ENCODE results near the gene MAML1.

MAML1 gene

GRCh38 chr5:179820127-179820482, 87.5 kb downstream of the MAML1 start:
- peak overlapping the region; percentile 90 for H3K9ac ChIP-seq (ENCODE audit: low read depth, low read length)
- H2AFZ ChIP-seq (ENCODE audit: low read depth, low read length), result peak overlapping the region; percentile 80
- H3K4me3 ChIP-seq (ENCODE audit: low read depth in 1 of 2, low read length in 2 of 2), result peak overlapping the region; percentile 12 to 80; a peak in 3 of 4 replicates
- peaks cover 20% of the 10 kb centered on the region for H3K79me2 ChIP-seq (ENCODE audit: insufficient read depth, low read length)
- H3K27me3 ChIP-seq (ENCODE audit: insufficient read depth, low read length, poor library complexity), result no peaks in the 10 kb centered on the region
- DNase-seq, result no peak
- peaks cover 24% of the 10 kb centered on the region for H3K4me1 ChIP-seq (ENCODE audit: insufficient read depth, low read length)
- ATAC-seq (ENCODE audit: insufficient read depth, low read depth), result no peak
- H4K20me1 ChIP-seq (ENCODE audit: insufficient read depth, low read length), result peaks cover 11% of the 10 kb centered on the region
- TF ChIP-seq CTCF (IDR thresholded peaks at IDR 0.05; ENCODE audit: borderline replicate concordance, extremely low read depth, low read length, poor library complexity, severe bottlenecking) (no peak), EZH2 (IDR thresholded peaks at IDR 0.05; ENCODE audit: borderline replicate concordance, low read depth, low read length, severe bottlenecking) (no peak)
- no peaks in the 10 kb centered on the region for H3K9me3 ChIP-seq (ENCODE audit: insufficient read depth, low read length, severe bottlenecking)
- H3K27ac ChIP-seq (ENCODE audit: low read length), result peak overlapping the region; percentile 76
- peaks cover 24% of the 10 kb centered on the region for H3K36me3 ChIP-seq (ENCODE audit: insufficient read depth, low read length)
- peak overlapping the region; percentile 78 for H3K4me2 ChIP-seq (ENCODE audit: insufficient read depth, low read length)

- Histone ChIP-seq H4K20me1 (ENCODE audit: insufficient read depth, low read length) (peaks cover 11% of the 10 kb centered on the region), H2AFZ (ENCODE audit: low read depth, low read length) (peak within 1 kb of the TSS; percentile 80), H3K27me3 (ENCODE audit: insufficient read depth, low read length, poor library complexity) (no peaks in the 10 kb centered on the region), H3K4me2 (ENCODE audit: insufficient read depth, low read length) (peak within 1 kb of the TSS; percentile 78), H3K36me3 (ENCODE audit: insufficient read depth, low read length) (peaks cover 30% of the 10 kb centered on the region), H3K79me2 (ENCODE audit: insufficient read depth, low read length) (peaks cover 20% of the 10 kb centered on the region), H3K9me3 (ENCODE audit: insufficient read depth, low read length, severe bottlenecking) (no peaks in the 10 kb centered on the region), H3K9ac (ENCODE audit: low read depth, low read length) (peak within 1 kb of the TSS; percentile 90), H3K27ac (ENCODE audit: low read length) (peak within 1 kb of the TSS; percentile 76), H3K4me1 (ENCODE audit: insufficient read depth, low read length) (peaks cover 24% of the 10 kb centered on the region), H3K4me3 (ENCODE audit: low read depth in 1 of 2, low read length in 2 of 2) (peak within 1 kb of the TSS; percentile 80 to 86)
- DNase-seq (peak; percentile 80), ATAC-seq (ENCODE audit: insufficient read depth, low read depth) (peak; percentile 78)
- TF ChIP-seq CTCF (IDR thresholded peaks at IDR 0.05; ENCODE audit: borderline replicate concordance, extremely low read depth, low read length, poor library complexity, severe bottlenecking) (no peak), EZH2 (IDR thresholded peaks at IDR 0.05; ENCODE audit: borderline replicate concordance, low read depth, low read length, severe bottlenecking) (no peak)
These were observed 88.1 kb downstream of the MAML1 start, which contains the start of gene SQSTM1 for GRCh38 chr5:179820483-179821297. Gene SQSTM1 (plus strand): TSS chr5:179820905. CDS start chr5:179820937, 32 bp downstream.

GRCh38 chr5:179821298-179822058, 88.9 kb downstream of the MAML1 start:
- Histone ChIP-seq H2AFZ (ENCODE audit: low read depth, low read length) (peak overlapping the region; percentile 80), H3K4me3 (ENCODE audit: low read depth in 1 of 2, low read length in 2 of 2) (peak overlapping the region; percentile 80 to 86), H3K9ac (ENCODE audit: low read depth, low read length) (peak overlapping the region; percentile 90), H3K36me3 (ENCODE audit: insufficient read depth, low read length) (peaks cover 37% of the 10 kb centered on the region), H3K27ac (ENCODE audit: low read length) (peak overlapping the region; percentile 76), H3K79me2 (ENCODE audit: insufficient read depth, low read length) (peaks cover 20% of the 10 kb centered on the region), H4K20me1 (ENCODE audit: insufficient read depth, low read length) (peaks cover 11% of the 10 kb centered on the region), H3K9me3 (ENCODE audit: insufficient read depth, low read length, severe bottlenecking) (no peaks in the 10 kb centered on the region), H3K4me1 (ENCODE audit: insufficient read depth, low read length) (peaks cover 24% of the 10 kb centered on the region), H3K4me2 (ENCODE audit: insufficient read depth, low read length) (peak overlapping the region; percentile 78), H3K27me3 (ENCODE audit: insufficient read depth, low read length, poor library complexity) (no peaks in the 10 kb centered on the region)
- ATAC-seq (ENCODE audit: insufficient read depth, low read depth) (peak; percentile 72), DNase-seq (peak; percentile 81)
- no peak for TF ChIP-seq EZH2 (IDR thresholded peaks at IDR 0.05; ENCODE audit: borderline replicate concordance, low read depth, low read length, severe bottlenecking)
